T-cell (primary cell): ENCODE measurements around the gene FLT1. TPM values are rescaled to one million over a fixed set of nuclear protein-coding genes. Genes with fewer than 3 reads are reported as not detected.

ENCODE experiments used
- ATAC-seq, 4 experiments: fragments of 200-7000 bp in 3 of 4; fragments of 150-1000 bp in 1 of 4; cut with Tn5 transposase; replicated peaks in 1 of 4; 1 replicate in 3 of 4; 2 replicates in 1 of 4; pipeline ENCODE4 v1.10.0; 2021; ENCODE audit warnings: moderate library complexity in 3 of 4, mild to moderate bottlenecking in 2 of 4, moderate number of reproducible peaks in 1 of 4
- CTCF ChIA-PET, 2 donors: fragments of 300-600 bp; sonication (Branson Sonifier 250); formaldehyde crosslinking; loops; one replicate each; lab custom pipeline; 2022; ENCODE audit warnings: antibody characterized with exemption in 2 of 2; lab: Charles Lee
- POLR2A ChIA-PET, 2 donors: fragments of 300-600 bp; sonication (Branson Sonifier 250); formaldehyde crosslinking; loops; one replicate each; lab custom pipeline; 2022; ENCODE audit warnings: antibody characterized with exemption in 2 of 2; lab: Charles Lee
- DNase-seq, 35 experiments: peaks; one replicate each; pipeline versions ENCODE4 v3.0.0 to v3.0.0-alpha.2; 2013 to 2023
- H3K27ac ChIP-seq: one replicate; pipeline ENCODE4 v1.5.1; 2013; ENCODE audit warnings: low read length
- H3K27me3 ChIP-seq, 2 experiments: replicated peaks in 1 of 2; 1 replicate in 1 of 2; 2 replicates in 1 of 2; pipeline versions ENCODE4 v1.6.1 to v1.7.0; 2013; ENCODE audit warnings: low read length in 1 of 2, mixed read lengths in 1 of 2; ENCODE audit not compliant: control insufficient read depth in 2 of 2, insufficient read depth in 2 of 2; ENCODE audit errors: extremely low read depth in 1 of 2
- H3K36me3 ChIP-seq, 2 donors: 1 replicate in 1 of 2; 2 replicates in 1 of 2; pipeline versions ENCODE4 v1.6.1 to v1.7.0; 2013; ENCODE audit warnings: low read length in 1 of 2; ENCODE audit not compliant: control insufficient read depth in 2 of 2, insufficient read depth in 1 of 2; ENCODE audit errors: extremely low read depth in 1 of 2
- H3K4me1 ChIP-seq, 2 experiments: 1 replicate in 1 of 2; 2 replicates in 1 of 2; pipeline versions ENCODE4 v1.6.1 to v1.7.0; 2013; ENCODE audit warnings: low read length in 2 of 2, mixed read lengths in 1 of 2; ENCODE audit not compliant: insufficient read depth in 2 of 2, control insufficient read depth in 1 of 2; ENCODE audit errors: extremely low read depth in 1 of 2
- H3K4me3 ChIP-seq, 2 donors: 1 replicate in 1 of 2; 2 replicates in 1 of 2; pipeline versions ENCODE4 v1.5.1 to v1.7.0; 2013; ENCODE audit warnings: mild to moderate bottlenecking in 2 of 2, low read length in 1 of 2, moderate library complexity in 1 of 2; ENCODE audit not compliant: control insufficient read depth in 1 of 2; ENCODE audit errors: extremely low read depth in 1 of 2
- H3K9me3 ChIP-seq: 2 replicates; pipeline ENCODE4 v1.7.0; 2013
- H3K27ac Mint-ChIP-seq, 2 donors: one replicate each; pipeline ENCODE4 v1.8.0; 2020 to 2021; ENCODE audit warnings: mild to moderate bottlenecking in 2 of 2, mixed read lengths in 2 of 2
- H3K27me3 Mint-ChIP-seq, 2 donors: one replicate each; pipeline ENCODE4 v1.8.0; 2021 to 2022; ENCODE audit warnings: mixed read lengths in 2 of 2
- H3K36me3 Mint-ChIP-seq: one replicate; pipeline ENCODE4 v1.8.0; 2021; ENCODE audit warnings: mixed read lengths
- H3K4me1 Mint-ChIP-seq, 3 donors: one replicate each; pipeline ENCODE4 v1.8.0; 2020 to 2022; ENCODE audit warnings: mixed read lengths in 3 of 3, mild to moderate bottlenecking in 1 of 3
- H3K4me3 Mint-ChIP-seq, 3 donors: one replicate each; pipeline ENCODE4 v1.8.0; 2020 to 2022; ENCODE audit warnings: mild to moderate bottlenecking in 3 of 3, mixed read lengths in 3 of 3, moderate library complexity in 3 of 3
- H3K9me3 Mint-ChIP-seq, 3 donors: one replicate each; pipeline ENCODE4 v1.8.0; 2020 to 2022; ENCODE audit warnings: mixed read lengths in 3 of 3
- WGBS: methylation state at CpG from one replicate; pipeline ENCODE4 v1.1.5; 2013; ENCODE audit warnings: missing lambda C conversion rate; ENCODE audit not compliant: insufficient coverage; 5-methylcytosine and 5-hydroxymethylcytosine counted together
- total RNA-seq, 35 experiments: library from RNA in 6 of 35; stranded (reverse) in 6 of 35; fragments of 120-200 nt in 1 of 35; gene quantifications; one replicate each; pipeline versions ENCODE4 v1.2.1 to v1.2.4 and lab custom pipeline; 2013 to 2026

Gene FLT1
- total RNA-seq, 5 donors from 2014 or later (not counting 1 experiment from before 2014, with no cell fraction given) = 0.56 to 2.9 (median 1.6) TPM

DNA sequence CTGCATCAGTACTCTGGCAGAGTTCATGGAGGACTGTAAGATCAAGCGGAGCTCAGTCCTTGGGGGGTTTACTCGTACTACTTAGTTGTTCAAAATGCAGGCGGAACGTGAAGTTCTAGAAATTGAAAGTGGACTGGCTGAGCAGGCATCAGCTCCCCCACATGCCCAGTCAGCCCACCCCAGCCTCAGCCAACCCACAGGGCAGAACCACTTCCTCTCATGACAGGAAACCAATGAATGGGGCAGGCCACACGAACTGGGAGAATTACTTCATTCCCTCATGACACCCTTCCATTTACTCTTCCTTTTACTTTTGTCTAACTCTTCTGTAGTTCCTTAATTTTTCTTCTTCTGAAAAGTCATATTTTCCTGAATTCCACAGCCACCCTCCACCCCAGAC, 71.9 kb downstream of the FLT1 start:
- Mint-ChIP-seq H3K4me1 (peaks cover 15 to 19% (median 16%) of the 10 kb centered on the region in 3 donors), H3K36me3 (no peaks in the 10 kb centered on the region), H3K27ac (peak overlapping the region; percentile 17 to 21), H3K9me3 (no peaks in the 10 kb centered on the region), H3K4me3 (peak overlapping the region in 2 of 3 donors; percentile 4 to 55), H3K27me3 (peaks cover 0 to 2% of the 10 kb centered on the region in 2 donors)
- Histone ChIP-seq H3K27ac (no peak overlapping the region), H3K4me1 (peaks cover 4 to 5% of the 10 kb centered on the region in 2 experiments), H3K4me3 (no peak overlapping the region), H3K9me3 (no peaks in the 10 kb centered on the region), H3K36me3 (peaks cover 0 to 3% of the 10 kb centered on the region in 2 donors), H3K27me3 (no peaks in the 10 kb centered on the region)
- WGBS = 10% methylated on average over 2 of the region's 5 CpGs
- POLR2A ChIA-PET = no interaction called here
- DNase-seq = peak in 19 of 35 experiments; percentile 0 to 44 (median 8)
- CTCF ChIA-PET = no interaction called here
- ATAC-seq = peak; percentile 43 to 55 (median 54)

DNA sequence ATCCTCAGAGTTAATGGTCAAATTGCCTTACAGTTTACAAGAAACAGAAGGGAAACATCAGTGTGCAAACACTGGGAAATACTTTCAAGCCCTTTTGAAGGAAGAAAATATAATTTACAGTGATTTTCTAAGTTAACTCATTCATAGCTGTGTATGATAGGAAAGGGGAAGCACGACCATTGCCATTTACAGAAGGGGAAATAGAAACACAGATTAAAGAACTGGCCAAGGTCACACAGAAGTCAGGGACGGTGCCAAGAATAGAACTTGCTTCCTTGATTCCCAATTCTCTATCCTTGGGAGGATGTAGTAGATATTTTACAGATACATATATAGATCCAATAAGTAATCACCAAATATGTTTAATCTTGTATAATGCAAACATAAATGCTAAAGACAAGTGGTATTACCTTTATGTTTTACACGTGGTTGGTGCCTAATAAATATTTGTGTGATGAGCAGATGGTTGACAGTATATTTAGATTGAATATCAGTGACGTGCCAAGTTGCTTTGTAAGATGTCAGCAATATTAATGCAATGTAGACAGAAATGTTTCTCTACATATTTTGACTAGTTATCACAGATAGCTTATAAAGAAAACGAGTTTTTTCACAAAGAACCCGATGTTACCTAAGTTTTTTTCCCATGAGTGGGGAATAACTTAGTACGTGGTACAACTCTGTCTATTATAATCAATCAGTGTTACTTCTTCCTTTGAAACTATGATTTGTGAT, 73.1 kb downstream of the FLT1 start:
- no CpG with 5 or more reads among the region's 7 CpGs for WGBS
- Histone ChIP-seq H3K4me3 (no peak overlapping the region), H3K9me3 (no peaks in the 10 kb centered on the region), H3K4me1 (peaks cover 4 to 5% of the 10 kb centered on the region in 2 experiments), H3K27ac (no peak overlapping the region), H3K27me3 (no peaks in the 10 kb centered on the region), H3K36me3 (no peaks in the 10 kb centered on the region)
- peaks cover 0 to 2% of the 10 kb centered on the region in 2 donors for H3K27me3 Mint-ChIP-seq
- DNase-seq = no peak
- H3K36me3 Mint-ChIP-seq = no peaks in the 10 kb centered on the region
- H3K27ac Mint-ChIP-seq = no peak overlapping the region
- H3K9me3 Mint-ChIP-seq = no peaks in the 10 kb centered on the region
- POLR2A ChIA-PET = interaction anchor here in 1 of 2 donors (0.6 kb wide), 1 partner anchor 64 kb away, joined by 4 read pairs; no protein-coding TSS in a partner anchor
- ATAC-seq = no peak
- H3K4me3 Mint-ChIP-seq = no peak overlapping the region
- peaks cover 15 to 19% (median 16%) of the 10 kb centered on the region in 3 donors for H3K4me1 Mint-ChIP-seq
- CTCF ChIA-PET = no interaction called here

DNA sequence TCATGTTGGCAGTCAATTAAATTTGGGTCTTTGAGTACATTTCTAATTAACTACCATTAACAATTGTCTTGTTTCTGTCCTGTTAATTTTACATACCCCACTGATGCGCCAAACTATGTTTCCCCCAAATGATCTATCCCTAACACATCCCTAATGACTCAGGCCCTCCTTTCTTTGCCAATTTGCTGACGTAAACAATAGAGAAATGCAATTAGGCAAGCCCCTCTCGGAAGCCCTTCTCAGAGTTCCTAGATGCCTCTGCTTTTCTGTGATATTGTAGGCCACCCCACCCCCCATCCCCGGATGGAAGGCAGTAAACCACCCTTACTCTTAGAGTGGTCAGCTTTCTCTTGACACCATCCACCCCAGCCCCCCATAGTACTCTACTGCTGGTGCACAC, 74.2 kb downstream of the FLT1 start:
- 96% methylated on average over 3 of the region's 4 CpGs for WGBS
- no peaks in the 10 kb centered on the region for H3K9me3 Mint-ChIP-seq
- Histone ChIP-seq H3K4me3 (no peak overlapping the region), H3K4me1 (peaks cover 4 to 5% of the 10 kb centered on the region in 2 experiments), H3K36me3 (no peaks in the 10 kb centered on the region), H3K27me3 (no peaks in the 10 kb centered on the region), H3K9me3 (no peaks in the 10 kb centered on the region), H3K27ac (no peak overlapping the region)
- no peaks in the 10 kb centered on the region for H3K36me3 Mint-ChIP-seq
- no peak for ATAC-seq
- CTCF ChIA-PET = no interaction called here
- H3K27ac Mint-ChIP-seq = no peak overlapping the region
- peaks cover 15 to 19% (median 16%) of the 10 kb centered on the region in 3 donors for H3K4me1 Mint-ChIP-seq
- no peaks in the 10 kb centered on the region for H3K27me3 Mint-ChIP-seq
- DNase-seq = no peak
- no peak overlapping the region for H3K4me3 Mint-ChIP-seq
- POLR2A ChIA-PET = no interaction called here

DNA sequence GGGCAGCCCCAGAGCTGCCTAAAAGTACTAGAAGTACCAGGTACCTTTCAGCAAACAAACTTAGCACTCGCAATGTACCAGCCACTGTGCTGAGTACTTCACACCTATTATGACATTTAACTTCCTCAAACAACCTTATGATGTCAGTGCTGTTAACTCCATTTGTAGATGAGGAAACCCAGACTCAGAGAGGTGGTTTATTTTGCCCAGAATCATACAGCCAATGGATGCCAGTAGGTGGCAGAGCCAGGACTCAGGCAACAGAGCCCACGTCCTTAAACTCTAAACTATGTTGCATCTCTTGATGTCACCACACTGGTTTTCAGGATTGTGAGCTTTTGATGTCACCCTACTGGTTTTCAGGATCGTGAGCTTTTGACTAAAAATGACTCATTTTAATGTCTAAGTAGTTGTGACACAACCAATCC, 78.9 kb downstream of the FLT1 start:
- WGBS = 25% methylated on average over 1 of the region's 3 CpGs
- no peaks in the 10 kb centered on the region for H3K4me1 ChIP-seq
- H3K4me3 ChIP-seq = no peak overlapping the region
- ChIA-PET POLR2A (interaction anchor here in 1 of 2 donors (1.0 kb wide), 1 partner anchor 8 kb away, joined by 3 read pairs; no protein-coding TSS in a partner anchor), CTCF (no interaction called here)
- no peaks in the 10 kb centered on the region for H3K9me3 ChIP-seq
- Mint-ChIP-seq H3K9me3 (no peaks in the 10 kb centered on the region), H3K4me1 (no peaks in the 10 kb centered on the region), H3K4me3 (no peak overlapping the region), H3K27ac (no peak overlapping the region), H3K36me3 (no peaks in the 10 kb centered on the region), H3K27me3 (peaks cover 0 to 6% of the 10 kb centered on the region in 2 donors)
- H3K36me3 ChIP-seq = no peaks in the 10 kb centered on the region
- no peak overlapping the region for H3K27ac ChIP-seq
- peak in 1 of 4 experiments; percentile 20 for ATAC-seq
- H3K27me3 ChIP-seq = peaks cover 0 to 6% of the 10 kb centered on the region in 2 experiments
- DNase-seq = peak in 1 of 35 experiments; percentile 2

DNA sequence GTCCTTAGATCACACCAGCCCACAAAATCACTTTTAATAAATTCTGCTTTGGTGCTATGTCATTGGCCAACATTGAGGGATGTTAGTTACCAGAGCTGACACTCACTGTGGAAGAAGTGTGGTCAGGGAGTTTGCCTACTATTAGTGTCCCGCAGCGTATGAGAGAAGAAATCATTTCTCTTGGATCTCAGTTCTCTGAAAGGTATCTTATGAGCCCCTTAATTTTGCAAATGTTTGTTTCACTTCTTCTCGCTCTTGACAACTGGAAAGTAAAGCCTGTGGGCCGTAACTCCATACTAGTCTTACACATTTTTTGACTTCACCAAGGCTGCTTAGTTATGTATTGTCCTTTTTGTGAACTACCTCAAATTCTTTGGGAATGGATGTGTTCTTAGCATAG, 80.9 kb downstream of the FLT1 start:
- ChIA-PET CTCF (interaction anchor here in 1 of 2 donors (0.9 kb wide), 1 partner anchor 383 kb away, joined by 3 read pairs; no protein-coding TSS in a partner anchor), POLR2A (no interaction called here)
- Mint-ChIP-seq H3K9me3 (no peaks in the 10 kb centered on the region), H3K4me3 (no peak overlapping the region), H3K27ac (no peak overlapping the region), H3K36me3 (no peaks in the 10 kb centered on the region), H3K4me1 (peaks cover 0 to 12% (median 2%) of the 10 kb centered on the region in 3 donors), H3K27me3 (peaks cover 0 to 6% of the 10 kb centered on the region in 2 donors)
- Histone ChIP-seq H3K4me3 (no peak overlapping the region), H3K36me3 (no peaks in the 10 kb centered on the region), H3K4me1 (no peaks in the 10 kb centered on the region), H3K27ac (no peak overlapping the region), H3K27me3 (peaks cover 0 to 6% of the 10 kb centered on the region in 2 experiments), H3K9me3 (no peaks in the 10 kb centered on the region)
- no peak for DNase-seq
- no peak for ATAC-seq
- WGBS = 100% methylated on average over 2 of the region's 4 CpGs

DNA sequence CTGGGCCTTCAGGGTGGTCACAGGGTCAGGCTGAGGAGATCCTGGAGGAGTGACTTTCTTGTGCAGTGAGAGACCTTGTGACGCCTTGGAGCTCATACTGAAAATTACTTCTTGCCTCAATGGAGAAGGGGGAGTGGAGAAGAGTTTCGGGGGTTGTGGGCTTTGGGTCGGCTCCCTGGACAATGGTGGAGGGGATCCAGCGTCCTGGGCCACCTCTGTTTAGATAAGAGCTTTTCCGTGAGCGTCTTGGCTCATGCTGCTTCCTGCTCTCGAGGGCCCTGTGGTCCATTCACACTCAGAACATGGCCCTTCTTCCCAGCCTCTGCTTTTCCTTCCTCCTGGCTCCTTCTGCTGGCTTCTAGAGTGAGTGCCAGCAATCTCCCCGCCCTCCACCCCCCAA, 81.9 kb downstream of the FLT1 start:
- H3K4me1 ChIP-seq = peaks cover 2 to 3% of the 10 kb centered on the region in 2 experiments
- CTCF ChIA-PET = interaction anchor here in 1 of 2 donors (0.9 kb wide), 1 partner anchor 384 kb away, joined by 3 read pairs; no protein-coding TSS in a partner anchor
- no peaks in the 10 kb centered on the region for H3K9me3 Mint-ChIP-seq
- no peaks in the 10 kb centered on the region for H3K36me3 ChIP-seq
- peaks cover 0 to 6% of the 10 kb centered on the region in 2 donors for H3K27me3 Mint-ChIP-seq
- peaks cover 0 to 6% of the 10 kb centered on the region in 2 experiments for H3K27me3 ChIP-seq
- H3K9me3 ChIP-seq = no peaks in the 10 kb centered on the region
- no peak overlapping the region for H3K4me3 Mint-ChIP-seq
- ATAC-seq (no peak), DNase-seq (no peak)
- peaks cover 7 to 22% (median 11%) of the 10 kb centered on the region in 3 donors for H3K4me1 Mint-ChIP-seq
- POLR2A ChIA-PET = no interaction called here
- no peak overlapping the region for H3K27ac Mint-ChIP-seq
- H3K36me3 Mint-ChIP-seq = no peaks in the 10 kb centered on the region
- H3K27ac ChIP-seq = no peak overlapping the region
- 90% methylated on average over 1 of the region's 8 CpGs for WGBS
- H3K4me3 ChIP-seq = no peak overlapping the region
